ENCODE results near the gene LCMT2.
A peak's percentile ranks its signal among the peaks of the same experiment; 100 is the strongest.

Gene LCMT2, protein sequence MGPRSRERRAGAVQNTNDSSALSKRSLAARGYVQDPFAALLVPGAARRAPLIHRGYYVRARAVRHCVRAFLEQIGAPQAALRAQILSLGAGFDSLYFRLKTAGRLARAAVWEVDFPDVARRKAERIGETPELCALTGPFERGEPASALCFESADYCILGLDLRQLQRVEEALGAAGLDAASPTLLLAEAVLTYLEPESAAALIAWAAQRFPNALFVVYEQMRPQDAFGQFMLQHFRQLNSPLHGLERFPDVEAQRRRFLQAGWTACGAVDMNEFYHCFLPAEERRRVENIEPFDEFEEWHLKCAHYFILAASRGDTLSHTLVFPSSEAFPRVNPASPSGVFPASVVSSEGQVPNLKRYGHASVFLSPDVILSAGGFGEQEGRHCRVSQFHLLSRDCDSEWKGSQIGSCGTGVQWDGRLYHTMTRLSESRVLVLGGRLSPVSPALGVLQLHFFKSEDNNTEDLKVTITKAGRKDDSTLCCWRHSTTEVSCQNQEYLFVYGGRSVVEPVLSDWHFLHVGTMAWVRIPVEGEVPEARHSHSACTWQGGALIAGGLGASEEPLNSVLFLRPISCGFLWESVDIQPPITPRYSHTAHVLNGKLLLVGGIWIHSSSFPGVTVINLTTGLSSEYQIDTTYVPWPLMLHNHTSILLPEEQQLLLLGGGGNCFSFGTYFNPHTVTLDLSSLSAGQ

DNA sequence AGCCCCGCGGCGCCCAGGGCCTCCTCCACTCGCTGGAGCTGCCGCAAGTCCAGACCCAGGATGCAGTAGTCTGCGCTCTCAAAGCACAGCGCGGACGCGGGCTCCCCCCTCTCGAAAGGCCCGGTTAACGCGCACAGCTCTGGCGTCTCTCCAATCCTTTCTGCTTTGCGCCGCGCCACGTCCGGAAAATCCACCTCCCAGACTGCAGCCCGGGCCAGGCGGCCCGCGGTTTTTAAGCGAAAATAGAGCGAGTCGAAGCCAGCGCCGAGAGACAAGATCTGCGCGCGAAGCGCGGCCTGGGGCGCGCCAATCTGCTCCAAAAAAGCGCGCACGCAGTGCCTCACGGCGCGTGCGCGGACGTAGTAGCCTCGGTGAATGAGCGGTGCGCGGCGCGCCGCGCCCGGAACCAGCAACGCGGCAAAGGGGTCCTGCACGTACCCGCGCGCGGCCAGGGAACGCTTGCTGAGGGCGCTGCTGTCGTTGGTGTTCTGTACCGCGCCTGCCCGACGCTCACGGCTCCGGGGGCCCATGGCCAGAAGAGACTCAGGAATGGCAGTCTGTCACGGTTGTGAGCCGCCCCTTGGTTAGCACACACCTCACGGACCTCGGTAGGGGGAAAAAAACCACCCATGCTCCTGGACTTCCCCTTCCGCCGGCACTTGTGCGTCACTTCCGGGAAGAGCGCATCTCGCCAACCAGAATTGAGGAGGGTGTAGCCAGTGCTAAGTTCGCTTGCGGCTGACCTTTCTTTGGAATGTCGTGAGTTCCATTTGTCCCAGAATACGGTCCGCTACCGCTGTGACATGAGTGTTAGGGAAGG, at the start of gene LCMT2:
TSS of gene LCMT2 (minus strand) at position 614 of the 820 bp plus-strand sequence. CDS start at position 530, 84 bp downstream.
- DNase-seq = peak; percentile 88

DNA sequence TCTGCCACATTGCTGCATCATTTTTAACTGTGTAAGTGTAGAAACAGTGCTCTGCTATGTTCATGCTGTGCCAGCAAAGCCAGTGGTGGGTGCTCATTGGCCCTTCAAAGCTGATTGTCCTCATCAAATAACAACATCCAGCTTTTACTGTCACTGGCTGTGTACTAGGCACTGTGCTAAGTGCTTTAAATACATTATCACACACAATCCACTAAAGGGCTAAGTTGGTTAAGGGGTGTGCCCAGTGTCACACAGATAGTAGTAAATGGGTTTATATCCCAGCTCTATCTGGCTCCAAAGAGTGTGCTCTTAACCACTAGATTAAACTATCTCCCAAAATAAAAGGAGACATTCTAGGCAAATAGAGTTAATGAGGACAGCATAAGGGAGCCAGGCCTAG, 48.2 kb upstream of the LCMT2 start:
- no peak for DNase-seq

DNA sequence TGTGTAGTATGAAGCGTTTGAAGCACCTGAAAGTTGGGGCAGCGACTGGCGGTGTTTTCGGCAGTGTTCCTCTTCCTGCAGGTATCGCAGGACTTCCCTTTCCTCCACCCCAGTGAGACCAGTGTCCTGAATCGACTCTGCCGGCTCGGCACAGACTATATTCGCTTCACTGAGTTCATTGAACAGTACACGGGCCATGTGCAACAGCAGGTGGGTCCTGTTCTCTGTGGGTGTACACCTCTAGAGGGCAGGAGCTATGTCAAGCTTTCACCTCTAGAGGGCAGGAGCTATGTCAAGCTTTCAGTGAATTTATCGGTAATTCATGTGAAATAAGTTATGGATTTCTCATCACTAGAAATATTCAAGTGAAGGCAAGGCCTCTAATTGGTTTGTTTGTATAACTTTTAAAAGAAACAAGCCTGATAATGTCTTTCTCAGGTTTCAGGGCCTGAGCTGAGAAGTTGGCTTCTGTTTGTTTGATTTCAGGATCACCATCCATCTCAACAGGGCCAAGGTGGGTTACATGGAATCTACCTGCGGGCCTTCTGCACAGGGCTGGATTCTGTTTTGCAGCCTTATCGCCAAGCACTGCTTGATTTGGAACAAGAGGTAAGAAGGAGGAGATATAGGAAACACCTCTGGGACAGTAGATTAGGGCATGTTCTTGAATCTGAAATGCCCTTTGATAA, 45.8 kb upstream of the LCMT2 start:
- DNase-seq = no peak

DNA sequence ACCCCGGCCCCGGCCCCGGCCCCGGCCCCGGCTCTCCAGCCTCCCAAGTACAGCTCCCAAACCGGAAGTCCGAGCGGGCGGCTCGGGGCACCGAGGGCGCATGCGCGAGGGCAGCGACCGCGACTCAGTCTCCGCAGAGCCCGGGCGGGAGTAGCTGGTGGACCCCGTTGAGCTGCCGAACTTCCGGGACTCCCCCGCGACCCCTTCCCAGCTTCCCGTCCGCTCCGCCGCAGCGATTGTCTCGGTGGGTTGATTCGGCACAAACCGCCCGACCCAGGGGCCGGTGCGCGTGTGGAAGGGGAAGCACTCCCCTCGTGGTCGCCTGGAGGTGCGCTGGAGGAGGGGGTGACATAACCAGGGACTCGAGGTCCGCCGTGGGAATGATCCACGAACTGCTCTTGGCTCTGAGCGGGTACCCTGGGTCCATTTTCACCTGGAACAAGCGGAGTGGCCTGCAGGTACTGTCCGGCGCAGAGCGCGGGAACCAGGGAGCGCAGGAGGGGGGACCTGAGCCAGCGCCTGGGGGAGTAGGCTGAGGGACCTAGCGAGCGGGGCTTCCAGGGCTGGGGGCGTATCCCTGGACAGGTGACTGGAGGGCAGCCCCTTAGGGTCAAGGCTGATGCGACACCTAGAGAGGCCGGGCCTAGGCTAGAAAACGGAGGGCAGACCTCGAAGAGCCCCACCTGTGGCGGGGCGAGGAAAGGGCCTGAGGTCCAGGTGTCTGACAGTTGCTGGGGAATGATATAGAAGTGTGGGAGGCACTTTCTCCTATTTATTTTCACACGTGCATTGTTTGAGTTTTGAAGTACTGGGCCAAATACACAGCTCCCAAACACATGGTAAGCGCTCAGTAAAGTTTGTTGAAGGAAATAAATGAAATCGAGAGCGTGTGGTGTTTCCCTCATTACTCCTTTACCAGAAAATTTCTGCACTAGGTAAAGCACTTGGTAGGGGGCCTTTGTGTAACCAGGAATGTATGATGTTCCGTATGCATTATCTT, 40.9 kb upstream of the LCMT2 start, which contains the start of the genes TUBGCP4 and ZSCAN29:
TSS of gene TUBGCP4 (plus strand) at position 127 of the 1,000 bp plus-strand sequence. CDS start at position 381, 254 bp downstream.
TSS of gene ZSCAN29 (minus strand) at position 69 of the 1,000 bp plus-strand sequence. CDS start 1,130 bp downstream, outside the sequence.
- DNase-seq = peak; percentile 63

DNA sequence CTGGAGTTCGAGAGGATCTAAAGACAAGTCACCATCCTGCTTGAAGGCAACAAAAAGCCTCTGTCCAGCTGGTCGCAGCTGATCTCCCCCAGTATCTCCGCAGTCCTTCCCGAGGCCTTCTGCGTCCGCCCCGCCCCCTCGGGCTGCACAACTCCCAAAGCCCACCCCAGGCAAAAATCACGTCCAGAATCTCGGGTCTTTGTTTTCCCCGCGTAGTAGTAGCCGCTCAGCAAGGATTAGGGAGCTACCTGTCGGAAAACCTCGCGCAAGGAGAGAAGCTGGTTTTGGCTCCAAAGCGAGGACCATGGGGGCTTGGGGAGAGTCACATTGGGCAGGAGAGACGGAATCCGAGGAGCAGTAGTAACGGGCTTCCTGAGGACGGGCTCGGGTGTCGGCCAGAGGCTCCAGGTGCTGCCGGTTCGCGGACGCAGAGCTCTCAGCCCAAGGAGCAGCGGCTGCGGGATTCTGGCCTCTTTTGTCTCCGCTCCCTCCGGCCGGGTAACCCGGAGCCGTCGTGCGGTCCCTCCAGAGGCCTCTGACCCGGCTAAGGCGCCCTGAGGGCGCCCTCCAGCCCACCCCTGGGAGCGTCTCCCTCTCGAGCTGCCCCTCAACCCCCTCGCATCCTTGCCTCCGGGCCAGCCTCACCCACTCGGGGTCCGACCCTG, 40.1 kb upstream of the LCMT2 start:
- DNase-seq = no peak

DNA sequence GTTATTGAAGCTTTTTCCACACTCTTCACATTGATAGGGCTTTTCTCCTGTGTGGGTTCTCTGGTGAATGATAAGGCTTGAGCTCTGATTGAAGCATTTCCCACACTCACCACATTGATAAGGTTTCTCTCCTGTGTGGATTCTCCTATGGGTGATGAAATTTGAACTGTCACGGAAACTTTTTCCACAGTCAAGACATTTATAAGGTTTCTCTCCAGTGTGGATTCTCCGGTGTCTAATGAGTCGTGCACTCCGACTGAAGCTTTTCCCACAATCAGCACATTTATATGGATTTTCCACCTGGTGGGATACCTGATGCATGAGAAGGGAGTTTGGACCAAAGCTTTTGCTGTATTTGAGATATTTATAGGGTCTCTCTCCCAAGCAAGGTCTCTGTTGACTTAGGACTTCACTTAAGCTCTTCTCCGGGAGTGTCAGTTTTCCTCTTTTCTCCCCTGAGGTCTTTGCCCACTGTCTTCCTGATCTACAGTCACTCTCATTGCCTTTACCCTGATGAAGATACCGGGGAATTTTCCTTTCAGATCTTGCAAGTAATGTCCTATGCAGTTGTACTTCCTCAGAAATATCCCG, 31.0 kb upstream of the LCMT2 start:
- no peak for DNase-seq

DNA sequence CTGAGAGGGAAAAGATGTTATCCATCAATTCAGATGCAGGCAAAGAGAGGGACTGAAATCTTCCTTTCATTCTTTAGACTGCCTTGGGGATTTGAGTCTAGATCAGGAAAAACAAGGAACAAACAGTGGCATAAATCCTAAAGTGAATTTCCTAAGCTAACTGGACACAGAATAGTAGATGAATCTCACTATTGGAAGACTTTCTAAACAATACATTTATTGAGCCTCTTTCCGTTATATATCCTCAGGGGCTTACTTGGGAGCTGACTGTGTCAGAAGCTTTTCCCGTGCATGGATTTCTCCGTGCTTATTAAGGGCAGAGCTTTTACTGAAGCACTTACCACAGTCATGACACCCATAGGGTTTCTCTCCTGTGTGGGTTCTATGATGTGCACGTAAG, 30.4 kb upstream of the LCMT2 start:
- no peak for DNase-seq

DNA sequence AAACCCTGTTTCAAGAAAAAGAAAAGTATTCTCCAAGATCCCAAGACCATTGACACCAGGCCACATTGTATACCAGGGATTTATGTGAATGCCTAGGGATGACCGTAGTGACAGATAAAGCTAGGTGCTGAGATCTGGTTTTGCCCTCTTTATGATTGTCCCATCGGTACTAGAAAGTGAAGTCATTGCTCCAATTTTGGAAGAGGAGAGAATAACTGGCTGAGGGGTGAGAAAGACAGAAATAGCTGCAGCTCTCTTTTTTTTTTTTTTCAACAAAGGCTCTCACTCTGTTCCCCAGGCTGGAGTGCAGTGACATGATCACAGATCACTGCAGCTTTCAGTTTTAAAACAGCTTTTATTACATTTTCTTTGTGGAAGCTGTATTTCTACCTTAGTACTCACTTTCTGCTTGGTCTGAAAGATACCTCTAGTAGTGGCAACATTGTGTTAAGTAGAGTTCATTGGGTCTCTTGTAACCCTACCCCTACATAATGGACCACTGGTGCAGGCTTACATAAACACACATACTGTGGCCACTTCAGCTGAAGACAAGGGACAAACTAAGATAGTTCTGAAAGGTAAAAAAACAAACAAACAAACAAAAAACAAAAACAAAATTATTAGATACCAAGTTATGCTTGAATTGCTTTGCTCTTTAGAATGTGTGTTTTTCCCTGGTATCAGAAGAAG, 22.5 kb upstream of the LCMT2 start:
- DNase-seq = no peak

DNA sequence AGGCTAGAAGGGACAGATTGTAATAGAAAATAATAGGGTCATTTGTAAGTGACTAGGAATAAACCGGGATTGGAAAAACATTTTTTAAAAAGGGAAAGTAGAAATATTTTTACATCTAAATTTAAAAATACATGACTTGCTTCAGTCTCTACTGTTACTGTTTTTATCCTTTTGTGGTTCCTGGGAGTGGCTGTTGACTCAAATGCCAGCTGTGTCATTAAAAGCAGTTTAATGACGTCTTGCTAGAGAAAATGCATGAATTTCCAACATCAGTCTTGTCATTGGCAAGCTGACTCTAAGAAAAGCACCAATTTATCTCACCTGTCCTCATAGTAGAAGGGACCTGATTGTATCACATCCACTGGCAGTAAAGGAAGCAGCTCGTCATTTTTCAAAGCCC, 16.7 kb upstream of the LCMT2 start:
- no peak for DNase-seq

DNA sequence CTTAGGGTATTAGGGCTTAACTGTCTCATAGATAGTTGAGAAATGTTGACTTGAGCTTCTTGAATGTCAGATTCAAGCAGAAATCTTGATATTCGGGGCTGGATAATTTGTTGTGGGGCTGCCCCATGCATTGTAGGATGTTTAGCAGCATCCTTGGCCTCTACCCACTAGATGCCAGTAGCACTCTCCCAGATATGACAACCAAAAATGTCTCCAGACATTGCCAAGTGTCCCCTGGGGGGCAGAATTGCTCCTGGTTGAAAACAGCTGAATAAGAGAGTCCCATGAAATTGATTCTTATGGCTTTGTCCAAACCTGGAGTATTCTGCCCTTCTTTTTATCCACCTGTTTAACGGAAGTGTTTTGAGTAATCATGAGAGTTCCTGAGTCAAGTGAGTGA, 15.9 kb upstream of the LCMT2 start:
- no peak for DNase-seq

DNA sequence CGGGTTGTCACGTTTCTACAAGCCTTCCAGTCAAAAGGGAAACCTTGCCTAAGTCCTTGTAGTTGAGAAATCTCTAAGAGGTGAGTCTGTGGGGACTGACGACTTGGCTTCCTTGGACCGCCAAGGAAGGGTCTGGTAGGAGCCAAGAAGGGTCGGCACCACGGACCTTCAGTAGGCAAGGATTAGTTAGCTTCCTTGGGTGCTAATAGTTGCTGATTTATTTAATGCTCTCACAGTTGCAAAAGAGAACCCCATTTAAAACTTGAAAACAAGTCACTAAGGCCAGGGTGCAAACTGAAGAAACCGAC, 361 bp upstream of the LCMT2 start:
- DNase-seq = no peak

DNA sequence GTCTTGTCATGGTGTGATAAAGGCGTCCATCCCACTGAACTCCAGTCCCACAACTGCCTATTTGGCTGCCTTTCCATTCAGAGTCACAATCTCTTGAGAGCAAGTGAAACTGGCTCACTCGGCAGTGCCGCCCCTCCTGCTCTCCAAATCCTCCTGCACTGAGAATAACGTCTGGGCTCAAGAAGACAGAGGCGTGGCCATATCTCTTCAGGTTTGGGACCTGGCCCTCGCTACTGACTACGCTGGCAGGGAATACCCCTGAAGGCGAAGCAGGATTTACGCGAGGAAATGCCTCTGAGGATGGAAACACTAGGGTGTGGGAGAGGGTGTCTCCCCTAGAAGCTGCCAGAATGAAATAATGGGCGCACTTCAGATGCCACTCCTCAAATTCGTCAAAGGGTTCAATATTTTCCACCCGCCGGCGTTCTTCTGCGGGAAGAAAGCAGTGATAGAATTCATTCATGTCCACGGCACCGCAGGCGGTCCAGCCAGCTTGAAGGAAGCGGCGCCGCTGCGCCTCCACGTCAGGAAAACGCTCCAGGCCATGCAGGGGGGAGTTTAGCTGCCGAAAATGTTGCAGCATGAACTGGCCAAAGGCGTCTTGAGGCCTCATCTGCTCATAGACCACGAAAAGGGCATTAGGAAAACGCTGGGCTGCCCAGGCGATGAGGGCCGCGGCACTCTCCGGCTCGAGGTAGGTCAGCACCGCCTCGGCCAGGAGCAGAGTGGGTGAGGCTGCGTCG, 985 bp downstream of the LCMT2 start:
- no peak for DNase-seq

DNA sequence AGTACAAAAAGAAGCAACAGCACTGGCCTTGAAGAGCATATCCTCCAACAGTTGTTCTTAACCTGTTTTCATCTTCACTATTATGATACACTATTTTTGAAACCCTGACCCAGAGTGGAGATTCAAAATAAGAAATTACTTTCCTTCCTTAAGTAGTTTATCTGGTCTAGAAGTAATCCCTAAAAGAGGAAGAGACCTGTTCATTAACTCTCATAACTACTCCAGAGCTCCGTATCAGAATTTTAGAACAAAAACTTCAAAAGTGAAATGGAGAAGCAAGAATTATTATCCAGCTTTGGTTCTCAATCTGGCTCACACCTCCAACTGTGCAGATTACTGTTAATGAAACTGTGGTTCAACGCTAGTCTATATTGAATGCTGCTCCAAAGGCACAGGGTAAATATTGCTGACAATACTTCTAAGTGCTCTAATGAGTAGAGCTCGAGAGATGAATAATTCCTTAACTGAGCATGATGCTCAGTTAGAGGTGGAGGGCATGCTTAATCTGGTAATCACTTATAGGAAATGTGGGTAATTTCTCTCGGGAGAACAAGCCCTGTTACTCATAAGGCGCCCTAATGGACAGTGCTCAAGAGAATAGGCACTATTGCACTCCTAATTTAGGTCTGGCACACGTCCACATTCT, 5.2 kb downstream of the LCMT2 start:
- no peak for DNase-seq

DNA sequence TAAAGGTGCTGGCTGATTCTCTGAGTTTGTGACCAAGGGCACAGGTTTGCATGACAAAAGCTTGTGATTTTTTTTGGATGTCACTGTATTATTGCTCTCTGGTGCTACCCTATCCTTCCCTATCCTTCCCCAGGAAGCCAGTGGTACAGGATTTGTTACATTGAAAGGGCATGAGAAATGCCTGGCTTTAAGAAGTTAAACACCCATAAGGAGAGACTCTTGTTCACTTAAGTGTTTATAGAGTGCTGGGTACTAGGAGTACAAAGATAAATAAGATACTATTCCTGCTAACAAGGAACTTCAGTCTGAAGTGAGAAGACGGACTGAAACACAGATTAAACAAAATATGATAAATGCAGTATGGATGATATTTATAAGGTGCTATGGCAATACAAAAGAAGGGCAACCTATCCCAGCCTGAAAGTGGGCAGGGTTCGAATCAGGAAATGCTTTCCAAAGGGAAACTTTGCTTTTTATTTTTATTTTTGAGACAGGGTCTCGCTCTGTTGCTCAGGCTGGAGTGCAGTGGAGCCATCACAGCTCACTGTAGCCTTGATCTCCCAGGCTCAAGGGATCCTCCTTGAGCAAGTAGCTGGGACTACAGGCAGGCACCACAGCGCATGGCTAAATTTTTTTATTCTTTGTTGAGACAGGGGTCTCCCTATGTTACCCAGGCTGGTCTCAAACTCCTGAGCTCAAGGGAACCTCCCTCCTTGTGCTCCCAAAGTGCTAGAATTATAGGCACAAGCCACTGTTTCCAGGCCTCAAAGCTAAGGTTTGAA, 11.2 kb downstream of the LCMT2 start:
- no peak for DNase-seq

DNA sequence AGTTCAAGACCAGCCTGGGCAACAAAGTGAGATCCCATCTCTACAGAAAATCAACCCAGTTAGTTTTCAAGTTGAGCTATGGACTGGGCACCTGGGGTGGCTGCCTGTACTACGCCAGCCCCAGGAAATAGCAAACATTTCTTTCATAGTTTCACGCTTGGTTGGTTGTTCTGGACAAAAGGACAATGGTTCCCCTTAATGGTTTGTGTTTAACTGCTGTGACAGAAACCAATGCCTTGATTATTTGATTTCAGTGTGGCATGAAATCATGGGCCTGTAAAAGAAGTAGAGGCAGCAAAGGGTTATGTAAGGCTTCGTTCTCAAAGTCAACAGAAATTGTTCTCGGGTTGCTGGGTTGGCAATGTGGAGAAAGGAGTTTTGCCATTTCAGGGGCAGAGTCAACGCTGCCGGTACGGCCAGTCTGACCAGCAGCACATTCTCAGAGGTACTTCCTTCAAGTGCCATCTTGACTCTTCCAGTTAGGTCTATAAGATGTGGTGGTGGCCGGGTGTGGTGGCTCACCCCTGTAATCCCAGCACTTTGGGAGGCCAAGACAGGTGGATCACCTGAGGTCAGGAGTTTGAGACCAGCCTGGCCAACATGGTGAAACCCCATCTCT, 12.7 kb downstream of the LCMT2 start:
- no peak for DNase-seq

DNA sequence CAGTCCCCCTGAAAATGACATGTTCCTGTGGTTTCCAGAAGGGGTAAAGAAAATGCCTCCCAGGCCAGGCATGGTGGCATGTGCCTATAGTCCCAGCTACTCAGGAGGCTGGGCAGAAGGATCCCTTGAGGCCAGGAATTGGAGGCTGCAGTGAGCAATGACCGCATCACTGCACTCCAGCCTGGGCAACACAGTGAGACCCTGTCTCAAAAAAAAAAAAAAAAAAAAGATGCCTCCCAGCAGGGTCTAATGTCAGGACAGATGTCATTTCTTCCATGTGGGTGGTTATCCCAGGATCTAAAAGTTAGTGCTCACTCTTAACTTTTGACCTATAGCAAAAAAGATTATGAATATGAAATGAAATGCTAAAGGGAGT, 13.4 kb downstream of the LCMT2 start:
- DNase-seq = no peak
